Activated T-cell treated with anti-CD3 and anti-CD28 coated beads, Interleukin-2, amount 50 U/mL, for 72 hours (primary cell): ENCODE data around the gene KIZ. TPM values are rescaled to one million over a fixed set of nuclear protein-coding genes. Genes with fewer than 3 reads are reported as not detected.

Experiments used
- ATAC-seq, 2 donors: fragments of 150-1000 bp; cut with Tn5 transposase; replicated peaks in 1 of 2; 2 replicates each; pipeline ENCODE4 v1.10.0; 2021; ENCODE audit warnings: moderate library complexity in 2 of 2, mild to moderate bottlenecking in 1 of 2
- DNase-seq, 2 donors: peaks; one replicate each; pipeline ENCODE4 v3.0.0; 2021 to 2022; ENCODE audit warnings: mixed read lengths in 1 of 2
- H3K27ac Mint-ChIP-seq: one replicate; pipeline ENCODE4 v1.8.0; 2022; ENCODE audit warnings: mild to moderate bottlenecking, moderate library complexity, mixed read lengths
- H3K27me3 Mint-ChIP-seq: one replicate; pipeline ENCODE4 v1.8.0; 2022; ENCODE audit warnings: low read depth, mixed read lengths
- H3K36me3 Mint-ChIP-seq, 2 donors: one replicate each; pipeline ENCODE4 v1.8.0; 2022; ENCODE audit warnings: mixed read lengths in 2 of 2, mild to moderate bottlenecking in 1 of 2; ENCODE audit not compliant: insufficient read depth in 2 of 2
- H3K4me1 Mint-ChIP-seq: one replicate; pipeline ENCODE4 v1.8.0; 2022; ENCODE audit warnings: low read depth, mixed read lengths
- H3K4me3 Mint-ChIP-seq, 2 donors: one replicate each; pipeline ENCODE4 v1.8.0; 2022; ENCODE audit warnings: mild to moderate bottlenecking in 2 of 2, mixed read lengths in 2 of 2, moderate library complexity in 2 of 2
- H3K9me3 Mint-ChIP-seq, 2 donors: one replicate each; pipeline ENCODE4 v1.8.0; 2022; ENCODE audit warnings: mixed read lengths in 2 of 2
- total RNA-seq, 2 donors: library from RNA; stranded (reverse); gene quantifications; one replicate each; pipeline ENCODE4 v1.2.3, GENCODE V29; 2022

The KIZ gene
- total RNA-seq, 2 donors from 2014 or later, result 24.0 to 30.9 TPM

DNA sequence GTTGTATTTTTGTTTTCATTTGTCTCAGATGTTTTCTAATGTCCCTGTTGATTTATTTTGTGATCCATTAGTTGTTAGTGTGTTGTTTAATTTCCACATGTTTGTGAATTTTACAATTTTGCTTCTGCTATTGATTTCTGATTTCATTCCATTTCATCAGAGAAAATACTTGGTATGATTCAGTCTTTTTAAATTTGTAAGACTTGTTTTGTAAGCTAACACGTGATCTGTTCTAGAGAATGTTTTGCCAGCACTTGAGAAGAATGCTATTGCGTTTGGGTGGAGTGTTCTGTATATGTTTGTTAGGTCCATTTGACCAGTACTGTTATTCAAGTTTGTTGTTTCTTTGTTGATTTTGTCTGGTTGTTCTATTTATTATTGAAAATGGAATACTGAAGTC lies 53.9 kb downstream of the KIZ start:
- peaks cover 0 to 2% of the 10 kb centered on the region in 2 donors for H3K36me3 Mint-ChIP-seq
- peaks cover 4% of the 10 kb centered on the region for H3K4me1 Mint-ChIP-seq
- ATAC-seq, result no peak
- no peaks in the 10 kb centered on the region for H3K9me3 Mint-ChIP-seq
- H3K4me3 Mint-ChIP-seq, result no peak overlapping the region
- DNase-seq, result no peak
- H3K27me3 Mint-ChIP-seq, result no peaks in the 10 kb centered on the region
- no peak overlapping the region for H3K27ac Mint-ChIP-seq

DNA sequence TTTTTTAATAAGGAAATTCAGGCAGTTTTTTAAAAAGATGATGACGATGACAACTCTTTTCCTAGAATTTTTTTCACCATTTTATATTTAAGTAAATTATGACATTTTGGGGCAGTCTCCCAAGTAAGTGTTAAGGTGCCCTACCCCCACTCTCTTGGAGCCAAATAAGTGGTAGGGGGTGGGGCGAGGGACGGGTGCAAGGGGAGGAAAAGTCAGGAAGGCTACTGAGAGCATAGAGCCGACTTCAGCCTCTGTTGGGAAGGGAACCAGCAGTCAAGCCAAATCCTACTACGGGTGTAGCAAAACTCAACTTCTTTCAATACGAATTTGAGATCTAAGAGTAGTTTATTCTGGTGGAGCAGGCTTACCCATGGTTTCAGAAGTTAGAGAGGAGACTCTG lies 54.4 kb downstream of the KIZ start:
- H3K4me3 Mint-ChIP-seq, result no peak overlapping the region
- no peaks in the 10 kb centered on the region for H3K9me3 Mint-ChIP-seq
- DNase-seq, result no peak
- no peak overlapping the region for H3K27ac Mint-ChIP-seq
- H3K4me1 Mint-ChIP-seq, result peaks cover 4% of the 10 kb centered on the region
- no peaks in the 10 kb centered on the region for H3K27me3 Mint-ChIP-seq
- H3K36me3 Mint-ChIP-seq, result peaks cover 0 to 2% of the 10 kb centered on the region in 2 donors
- no peak for ATAC-seq

DNA sequence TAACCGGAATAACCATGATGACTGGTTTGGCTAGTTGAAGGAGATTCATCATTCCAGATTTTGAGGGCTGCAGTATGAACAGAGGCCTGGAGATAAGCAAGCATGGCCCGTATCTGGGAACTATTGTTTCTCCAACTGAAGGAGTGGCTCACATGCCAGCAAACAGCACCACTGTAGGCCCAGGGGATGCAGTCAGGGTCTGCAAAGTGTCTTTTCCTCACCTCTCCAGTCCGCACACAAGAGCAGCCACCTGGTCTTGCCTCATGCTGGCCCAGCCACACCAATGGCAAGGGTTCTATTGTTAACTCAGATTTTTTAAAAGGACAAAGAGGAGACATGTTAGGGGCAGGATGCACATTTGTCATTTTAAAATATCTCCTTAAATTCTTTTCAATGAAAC lies 55.1 kb downstream of the KIZ start:
- Mint-ChIP-seq H3K4me1 (no peaks in the 10 kb centered on the region), H3K36me3 (peaks cover 0 to 2% of the 10 kb centered on the region in 2 donors), H3K4me3 (no peak overlapping the region), H3K27ac (no peak overlapping the region), H3K27me3 (no peaks in the 10 kb centered on the region), H3K9me3 (no peaks in the 10 kb centered on the region)
- DNase-seq, result no peak
- no peak for ATAC-seq

- no peaks in the 10 kb centered on the region for H3K9me3 Mint-ChIP-seq
- H3K36me3 Mint-ChIP-seq, result peaks cover 0 to 1% of the 10 kb centered on the region in 2 donors
- ATAC-seq (no peak), DNase-seq (no peak)
- H3K4me3 Mint-ChIP-seq, result no peak overlapping the region
- no peak overlapping the region for H3K27ac Mint-ChIP-seq
- no peaks in the 10 kb centered on the region for H3K4me1 Mint-ChIP-seq
- H3K27me3 Mint-ChIP-seq, result no peaks in the 10 kb centered on the region
Measured at GRCh38 chr20:21182832-21183563, 57.1 kb downstream of the KIZ start.

DNA sequence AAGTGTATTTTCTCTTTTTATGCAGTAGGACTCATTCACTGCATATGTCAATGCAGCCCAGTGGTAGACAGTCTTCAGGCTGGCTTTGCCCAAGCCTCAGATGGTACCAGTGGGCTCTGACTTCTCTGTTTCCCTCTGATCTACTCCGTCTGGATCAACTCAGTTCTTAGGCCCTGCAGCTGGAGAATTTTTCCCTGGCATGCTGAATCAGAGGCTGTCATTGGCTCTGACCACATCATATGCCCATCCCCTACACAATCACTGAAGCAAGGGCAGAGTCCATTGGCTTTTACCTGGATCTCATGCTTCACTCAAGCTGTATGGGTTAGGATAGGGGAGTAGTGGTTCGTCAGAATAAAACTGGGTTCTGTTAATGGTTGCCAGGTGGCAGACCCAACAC lies 57.8 kb downstream of the KIZ start:
- Mint-ChIP-seq H3K27me3 (no peaks in the 10 kb centered on the region), H3K36me3 (peaks cover 0 to 1% of the 10 kb centered on the region in 2 donors), H3K4me3 (no peak overlapping the region), H3K27ac (no peak overlapping the region), H3K4me1 (no peaks in the 10 kb centered on the region), H3K9me3 (no peaks in the 10 kb centered on the region)
- DNase-seq (no peak), ATAC-seq (no peak)

- Mint-ChIP-seq H3K27ac (no peak overlapping the region), H3K27me3 (no peaks in the 10 kb centered on the region), H3K4me1 (no peaks in the 10 kb centered on the region), H3K4me3 (no peak overlapping the region), H3K36me3 (no peaks in the 10 kb centered on the region), H3K9me3 (no peaks in the 10 kb centered on the region)
- ATAC-seq (no peak), DNase-seq (no peak)
Measured at GRCh38 chr20:21184819-21185218, 58.9 kb downstream of the KIZ start.

GRCh38 chr20:21185849-21186248 lies 60.0 kb downstream of the KIZ start:
- H3K4me3 Mint-ChIP-seq, result no peak overlapping the region
- no peaks in the 10 kb centered on the region for H3K9me3 Mint-ChIP-seq
- DNase-seq, result no peak
- H3K4me1 Mint-ChIP-seq, result no peaks in the 10 kb centered on the region
- no peak for ATAC-seq
- no peaks in the 10 kb centered on the region for H3K27me3 Mint-ChIP-seq
- no peak overlapping the region for H3K27ac Mint-ChIP-seq
- no peaks in the 10 kb centered on the region for H3K36me3 Mint-ChIP-seq

DNA sequence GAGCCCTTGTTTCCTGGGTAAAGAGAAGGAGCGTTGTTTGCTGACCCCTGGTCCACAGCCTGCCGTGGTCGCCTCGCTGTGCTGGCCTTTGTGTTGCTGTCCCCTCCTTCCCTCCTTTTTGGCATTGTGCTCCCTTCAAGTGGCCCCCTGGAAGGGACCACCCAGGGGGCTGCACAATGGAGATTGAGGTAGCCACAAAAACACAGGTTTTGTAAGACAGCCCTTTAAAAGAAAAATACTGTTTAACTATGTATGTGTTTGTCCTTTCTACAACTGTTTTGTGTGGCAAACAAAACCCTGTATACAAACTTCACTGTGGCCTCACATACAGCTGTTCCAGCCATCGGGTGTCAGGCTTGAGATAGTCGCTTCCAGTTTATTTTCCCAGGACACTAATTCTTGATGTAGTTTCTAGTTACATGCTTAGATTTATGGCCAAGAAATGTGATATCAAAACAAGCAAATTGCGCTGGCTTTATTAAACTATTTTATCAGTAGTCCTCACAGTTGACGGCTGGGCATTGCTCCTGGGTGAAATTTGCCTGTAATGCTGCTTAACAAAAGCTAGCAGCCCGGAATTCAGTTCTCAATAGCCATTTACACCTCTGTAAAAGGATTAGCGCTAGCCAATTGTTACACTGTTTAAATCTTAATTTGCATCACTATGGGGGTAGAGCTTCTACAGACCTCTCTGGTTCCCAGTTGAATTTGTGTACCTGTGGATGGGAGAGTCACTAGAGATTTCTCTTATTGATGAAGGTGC lies 64.1 kb downstream of the KIZ start:
- no peak for DNase-seq
- Mint-ChIP-seq H3K4me1 (no peaks in the 10 kb centered on the region), H3K9me3 (no peaks in the 10 kb centered on the region), H3K36me3 (no peaks in the 10 kb centered on the region), H3K27ac (no peak overlapping the region), H3K4me3 (no peak overlapping the region), H3K27me3 (no peaks in the 10 kb centered on the region)
- no peak for ATAC-seq

- Mint-ChIP-seq H3K27me3 (no peaks in the 10 kb centered on the region), H3K4me3 (no peak overlapping the region), H3K36me3 (no peaks in the 10 kb centered on the region), H3K27ac (no peak overlapping the region), H3K9me3 (no peaks in the 10 kb centered on the region), H3K4me1 (no peaks in the 10 kb centered on the region)
- ATAC-seq (no peak), DNase-seq (no peak)
Measured at GRCh38 chr20:21190869-21191268, 65.0 kb downstream of the KIZ start.

DNA sequence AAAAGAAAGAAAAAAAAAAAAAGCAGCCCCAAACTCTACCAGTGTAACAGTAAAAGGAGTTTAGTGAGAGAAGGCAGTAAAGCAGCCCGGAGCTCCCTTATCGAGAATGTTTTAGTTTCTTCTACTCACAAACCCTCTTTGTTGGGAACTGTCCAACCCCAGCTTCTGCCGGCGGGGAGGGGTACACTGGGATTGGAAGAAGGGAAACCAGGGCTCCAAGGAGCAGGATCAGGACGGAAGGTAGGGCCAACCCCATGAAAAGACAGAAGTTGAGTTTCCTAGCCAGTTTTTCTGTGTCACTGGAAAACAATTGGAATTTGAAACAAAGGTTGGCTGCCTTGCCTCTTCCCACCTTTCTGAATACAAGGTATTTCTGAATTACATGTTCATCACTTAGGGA lies 66.0 kb downstream of the KIZ start:
- no peak for DNase-seq
- Mint-ChIP-seq H3K27me3 (no peaks in the 10 kb centered on the region), H3K4me3 (no peak overlapping the region), H3K27ac (no peak overlapping the region), H3K4me1 (no peaks in the 10 kb centered on the region), H3K36me3 (no peaks in the 10 kb centered on the region), H3K9me3 (no peaks in the 10 kb centered on the region)
- no peak for ATAC-seq

- DNase-seq (no peak), ATAC-seq (no peak)
- H3K9me3 Mint-ChIP-seq, result no peaks in the 10 kb centered on the region
- H3K4me1 Mint-ChIP-seq, result no peaks in the 10 kb centered on the region
- H3K27ac Mint-ChIP-seq, result no peak overlapping the region
- no peak overlapping the region for H3K4me3 Mint-ChIP-seq
- H3K27me3 Mint-ChIP-seq, result no peaks in the 10 kb centered on the region
- peaks cover 0 to 1% of the 10 kb centered on the region in 2 donors for H3K36me3 Mint-ChIP-seq
Measured at GRCh38 chr20:21202259-21202658, 76.4 kb downstream of the KIZ start.

GRCh38 chr20:21203088-21203656 lies 77.3 kb downstream of the KIZ start:
- Mint-ChIP-seq H3K4me1 (no peaks in the 10 kb centered on the region), H3K27me3 (no peaks in the 10 kb centered on the region), H3K36me3 (peaks cover 0 to 1% of the 10 kb centered on the region in 2 donors), H3K9me3 (no peaks in the 10 kb centered on the region), H3K4me3 (no peak overlapping the region), H3K27ac (no peak overlapping the region)
- DNase-seq, result no peak
- ATAC-seq, result no peak

DNA sequence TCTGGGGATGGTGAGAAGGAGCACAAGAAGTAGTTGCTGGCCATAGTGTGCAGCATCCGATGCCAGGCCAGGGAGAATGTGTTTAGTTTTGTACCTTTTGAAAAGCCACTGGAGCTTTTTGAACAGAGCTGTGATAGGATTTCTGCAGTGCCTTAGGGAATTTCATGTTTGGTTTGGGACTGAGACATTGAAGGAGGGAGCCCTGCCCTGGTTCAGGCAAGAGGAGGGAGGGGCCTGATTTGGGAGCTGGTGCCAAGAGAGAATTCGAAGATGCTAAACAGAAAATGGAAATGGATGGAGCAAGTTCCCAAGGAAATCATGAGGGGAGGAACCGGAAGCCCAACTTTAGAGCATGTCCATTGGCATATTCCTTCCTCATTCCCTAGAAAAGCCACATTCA lies 80.7 kb downstream of the KIZ start:
- H3K27ac Mint-ChIP-seq, result no peak overlapping the region
- no peaks in the 10 kb centered on the region for H3K4me1 Mint-ChIP-seq
- H3K9me3 Mint-ChIP-seq, result no peaks in the 10 kb centered on the region
- H3K36me3 Mint-ChIP-seq, result peaks cover 0 to 1% of the 10 kb centered on the region in 2 donors
- H3K27me3 Mint-ChIP-seq, result no peaks in the 10 kb centered on the region
- ATAC-seq (no peak), DNase-seq (no peak)
- H3K4me3 Mint-ChIP-seq, result no peak overlapping the region
